ENCODE results near the gene TXNL4B. TPM values are rescaled to one million over a fixed set of nuclear protein-coding genes. Genes with fewer than 3 reads are reported as not detected.

Gene TXNL4B
- total and polyA plus RNA-seq, 9 of the 15 experiments (the other 6 are each of a cell fraction or from before 2014, with no cell fraction given): 11.9 to 38.0 (median 22.3) TPM

GRCh38 chr16:72073560-72074230 lies 19.7 kb downstream of the TXNL4B start:
- H4K20me1 ChIP-seq (replicated peaks; ENCODE audit: control insufficient read depth, insufficient read depth, low read length): no peaks in the 10 kb centered on the region
- intact Hi-C loops (cut with micrococcal nuclease) (no loop called here), in situ Hi-C loops (cut with MboI) (no loop called here)
- BruUV-seq (replicated peaks): no TSS peak
- H2AFZ ChIP-seq (ENCODE audit: low read depth, low read length): no peak overlapping the region
- no peaks in the 10 kb centered on the region for H3K9me1 ChIP-seq (ENCODE audit: control insufficient read depth, insufficient read depth, low read length)
- FAIRE-seq (no peak), ATAC-seq (no peak), DNase-seq (ENCODE audit: extremely low read depth in 1 of 4, low spot score in 3 of 4) (no peak)
- H3K4me1 ChIP-seq (replicated peaks in 1 of 2; ENCODE audit: control insufficient read depth in 2 of 2, insufficient read depth in 2 of 2, low read length in 2 of 2): peaks cover 0 to 11% of the 10 kb centered on the region in 2 experiments; a peak in 2 of 5 replicates
- no peak overlapping the region for H3K27ac ChIP-seq (ENCODE audit: extremely low read depth, low read depth, low read length)
- POLR2A ChIA-PET: interaction anchor here (1.5 to 1.8 kb wide), 3 partner anchors 10 to 38 kb away, joined by 4 to 13 read pairs (median 5); partner anchors contain the start of genes DHX38 and TXNL4B
- H3K9me3 ChIP-seq (replicated peaks; ENCODE audit: control insufficient read depth, insufficient read depth, low read depth, low read length): peaks cover 12% of the 10 kb centered on the region
- H3K27me3 ChIP-seq (ENCODE audit: control insufficient read depth in 2 of 2, insufficient read depth in 2 of 2, low read length in 2 of 2): no peaks in the 10 kb centered on the region
- WGBS (ENCODE audit: insufficient coverage, low coverage, missing lambda C conversion rate): 80% methylated on average over 7 of the region's 8 CpGs
- CTCF ChIA-PET (ENCODE audit: low intra/inter-chr PET ratio): no interaction called here
- H3K79me2 ChIP-seq (ENCODE audit: control insufficient read depth, insufficient read depth, low read length): no peaks in the 10 kb centered on the region
- no peaks in the 10 kb centered on the region for H3K36me3 ChIP-seq (ENCODE audit: control insufficient read depth, insufficient read depth, low read length)
- H3K4me3 ChIP-seq: no peak overlapping the region
- H3K9ac ChIP-seq (ENCODE audit: insufficient read depth in 1 of 2, low read depth in 2 of 2, low read length in 2 of 2): no peak overlapping the region
- TF ChIP-seq CHCHD3 (CRISPR knock-in tag; IDR thresholded peaks at IDR 0.05) (no peak), ZBTB17 (CRISPR knock-in tag; IDR thresholded peaks at IDR 0.05) (no peak), GABPB2 (CRISPR knock-in tag; conservative IDR thresholded peaks at IDR 0.05) (no peak), CREBBP (IDR thresholded peaks at IDR 0.05; ENCODE audit: low read depth, low read length) (no peak), SAFB (IDR thresholded peaks at IDR 0.05; ENCODE audit: borderline replicate concordance, low read depth, low read length) (no peak), HCFC1 (IDR thresholded peaks at IDR 0.05; ENCODE audit: low read depth, low read length) (no peak), MEF2A (IDR thresholded peaks at IDR 0.05; ENCODE audit: control insufficient read depth, low read depth, low read length) (no peak), HMG20B (CRISPR knock-in tag; IDR thresholded peaks at IDR 0.05) (no peak), TOE1 (IDR thresholded peaks at IDR 0.05; ENCODE audit: borderline replicate concordance) (no peak), TOE1 (CRISPR knock-in tag; IDR thresholded peaks at IDR 0.05; ENCODE audit: borderline replicate concordance, low read depth) (no peak), ZNF512 (tag; IDR thresholded peaks at IDR 0.05) (no peak), HDAC1 (IDR thresholded peaks at IDR 0.05) (no peak), PPARD (CRISPR knock-in tag; IDR thresholded peaks at IDR 0.05) (no peak), SMARCC2 (IDR thresholded peaks at IDR 0.05; ENCODE audit: low read depth) (no peak), RBFOX2 (IDR thresholded peaks at IDR 0.05; ENCODE audit: low read depth, low read length) (no peak), LARP7 (IDR thresholded peaks at IDR 0.05) (no peak), NCOA1 (IDR thresholded peaks at IDR 0.05; ENCODE audit: low read depth) (no peak), FOS (IDR thresholded peaks at IDR 0.05; ENCODE audit: extremely low read depth, insufficient read length) (no peak)
- H3K4me2 ChIP-seq (ENCODE audit: insufficient read depth, low read length): no peak overlapping the region
